Nephron progenitor cell (in vitro differentiated cells): ENCODE measurements around the gene NUCKS1.
A peak's percentile ranks its signal among the peaks of the same experiment; 100 is the strongest.

Experiments
- DNase-seq: peaks from one replicate; pipeline ENCODE4 v3.0.0; 2021
- H3K27ac Mint-ChIP-seq: 2 replicates; pipeline ENCODE4 v1.8.0; 2021; ENCODE audit warnings: mild to moderate bottlenecking, moderate library complexity, mixed read lengths
- H3K27me3 Mint-ChIP-seq: 2 replicates; pipeline ENCODE4 v1.8.0; 2021; ENCODE audit warnings: mild to moderate bottlenecking, low read depth, mixed read lengths; ENCODE audit not compliant: poor library complexity
- H3K36me3 Mint-ChIP-seq: 2 replicates; pipeline ENCODE4 v1.8.0; 2021; ENCODE audit warnings: low read depth, mixed read lengths
- H3K4me1 Mint-ChIP-seq: 2 replicates; pipeline ENCODE4 v1.8.0; 2021; ENCODE audit warnings: mixed read lengths
- H3K4me3 Mint-ChIP-seq: 2 replicates; pipeline ENCODE4 v1.8.0; 2021; ENCODE audit warnings: mild to moderate bottlenecking, moderate library complexity, mixed read lengths
- H3K9me3 Mint-ChIP-seq: 2 replicates; pipeline ENCODE4 v1.8.0; 2021; ENCODE audit warnings: mild to moderate bottlenecking, moderate library complexity, mixed read lengths
- CTCF ChIP-seq: fragments of 200-600 bp; sonication (generic); IDR thresholded peaks from 2 replicates; pipeline ENCODE4 v1.5.0; 2021; ENCODE audit warnings: antibody characterized with exemption

The NUCKS1 gene

GRCh38 chr1:205750138-205751035 lies at the start of gene NUCKS1:
Gene NUCKS1 (minus strand): TSS chr1:205750182. CDS start chr1:205749973, 209 bp downstream.
- Mint-ChIP-seq H3K27me3 (peaks cover 25% of the 10 kb centered on the region), H3K27ac (peak within 1 kb of the TSS; percentile 100), H3K4me1 (peaks cover 29% of the 10 kb centered on the region), H3K36me3 (peaks cover 9% of the 10 kb centered on the region), H3K9me3 (peaks cover 9% of the 10 kb centered on the region), H3K4me3 (peak within 1 kb of the TSS; percentile 99)
- no peak for TF ChIP-seq CTCF
- DNase-seq, result peak; percentile 95

- Mint-ChIP-seq H3K36me3 (peaks cover 34% of the 10 kb centered on the region), H3K4me3 (no peak overlapping the region), H3K27ac (no peak overlapping the region), H3K27me3 (peaks cover 5% of the 10 kb centered on the region), H3K4me1 (peaks cover 8% of the 10 kb centered on the region), H3K9me3 (no peaks in the 10 kb centered on the region)
- no peak for DNase-seq
- TF ChIP-seq CTCF, result no peak
Measured at GRCh38 chr1:205798577-205798976, 48.6 kb upstream of the NUCKS1 start.

GRCh38 chr1:205797168-205797567 lies 47.2 kb upstream of the NUCKS1 start:
- no peak overlapping the region for H3K4me3 Mint-ChIP-seq
- peaks cover 5% of the 10 kb centered on the region for H3K27me3 Mint-ChIP-seq
- no peak overlapping the region for H3K27ac Mint-ChIP-seq

GRCh38 chr1:205794011-205794730 lies 44.2 kb upstream of the NUCKS1 start:
- Mint-ChIP-seq H3K27me3 (no peaks in the 10 kb centered on the region), H3K27ac (no peak overlapping the region), H3K9me3 (no peaks in the 10 kb centered on the region), H3K4me1 (peaks cover 9% of the 10 kb centered on the region), H3K36me3 (peaks cover 50% of the 10 kb centered on the region), H3K4me3 (no peak overlapping the region)
- TF ChIP-seq CTCF, result no peak
- DNase-seq, result no peak

More at GRCh38 chr1:205797168-205797567, 47.2 kb upstream of the NUCKS1 start:
- DNase-seq, result no peak
- no peak for TF ChIP-seq CTCF
- Mint-ChIP-seq H3K36me3 (peaks cover 34% of the 10 kb centered on the region), H3K4me1 (peaks cover 18% of the 10 kb centered on the region), H3K9me3 (no peaks in the 10 kb centered on the region)

GRCh38 chr1:205792961-205793673 lies 43.1 kb upstream of the NUCKS1 start:
- DNase-seq, result no peak

More at GRCh38 chr1:205792961-205793673, 43.1 kb upstream of the NUCKS1 start:
- Mint-ChIP-seq H3K27ac (peak overlapping the region; percentile 83), H3K27me3 (no peaks in the 10 kb centered on the region), H3K9me3 (no peaks in the 10 kb centered on the region), H3K36me3 (peaks cover 43% of the 10 kb centered on the region), H3K4me3 (no peak overlapping the region), H3K4me1 (peaks cover 9% of the 10 kb centered on the region)
- TF ChIP-seq CTCF, result no peak
